GM10248 (cell line): Measurements from ENCODE around the gene HJURP.

Experiments
- CTCF ChIA-PET: fragments of 300-600 bp; sonication (Branson Sonifier 250); formaldehyde crosslinking; extraction: SDS; loops from one replicate; lab custom pipeline; 2021; ENCODE audit warnings: antibody characterized with exemption; lab: Yijun Ruan, JAX
- POLR2A ChIA-PET: fragments of 350-650 bp; sonication (Branson Sonifier 250); formaldehyde crosslinking; extraction: SDS; loops from one replicate; lab custom pipeline; 2020; ENCODE audit warnings: antibody characterized with exemption; lab: Yijun Ruan, JAX
- DNase-seq: peaks from one replicate; pipeline ENCODE4 v3.0.0; 2012; ENCODE audit errors: extremely low spot score
- CTCF ChIP-seq: IDR thresholded peaks from 2 replicates; pipeline ENCODE4 v1.5.1; 2012; ENCODE audit warnings: mild to moderate bottlenecking, low read depth; ENCODE audit errors: extremely low read depth, missing control alignments, control extremely low read depth

The HJURP gene

DNA sequence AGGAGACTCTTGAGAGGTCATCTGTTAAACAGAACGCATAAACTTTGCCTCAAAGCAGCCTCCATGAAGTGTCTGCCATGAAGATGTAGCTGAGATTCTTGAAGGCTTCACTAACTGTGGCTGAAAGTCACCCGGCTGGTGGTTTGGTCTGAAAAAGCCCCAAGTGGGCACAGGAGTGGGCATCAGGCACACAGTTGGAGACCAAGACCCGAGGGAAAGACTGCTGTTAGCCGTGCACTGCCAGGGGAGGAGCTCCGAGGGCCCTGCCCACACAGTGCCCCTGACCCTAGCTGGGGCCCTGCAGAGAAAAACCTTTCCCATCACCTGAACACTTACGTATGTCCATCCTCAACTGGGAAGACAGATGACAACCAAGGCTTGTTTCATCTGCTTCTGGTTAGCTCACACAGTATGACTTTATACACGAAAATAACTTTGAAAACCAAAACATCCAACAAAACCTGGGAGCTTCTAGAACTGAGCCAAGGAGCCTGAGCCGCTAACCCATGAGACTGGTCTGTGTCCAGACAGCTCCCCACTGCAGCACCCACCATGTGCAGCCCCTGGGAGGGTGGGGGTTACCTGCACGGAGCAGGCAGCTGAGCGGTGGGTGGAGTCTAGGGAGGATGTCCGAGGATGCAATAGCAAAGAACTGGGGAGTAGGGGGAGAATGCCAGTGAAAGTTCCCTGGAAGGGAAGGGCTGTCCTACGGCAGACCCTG, 15.4 kb downstream of the HJURP start:
- POLR2A ChIA-PET = no interaction called here

GRCh38 chr2:233838251-233838650, 16.1 kb downstream of the HJURP start:
- CTCF ChIA-PET = interaction anchor here (2.2 kb wide), 1 partner anchor 19 kb away, joined by 10 read pairs; no protein-coding TSS in a partner anchor
- DNase-seq = no peak
- POLR2A ChIA-PET = no interaction called here
- no peak for TF ChIP-seq CTCF

More for the DNA sequence above, 15.4 kb downstream of the HJURP start:
- DNase-seq = no peak
- TF ChIP-seq CTCF = no peak
- CTCF ChIA-PET = interaction anchor here (2.2 kb wide), 1 partner anchor 18 kb away, joined by 10 read pairs; no protein-coding TSS in a partner anchor

- TF ChIP-seq CTCF = no peak
- no peak for DNase-seq
- POLR2A ChIA-PET = no interaction called here
- CTCF ChIA-PET = interaction anchor here (2.2 kb wide), 1 partner anchor 19 kb away, joined by 10 read pairs; no protein-coding TSS in a partner anchor
These were observed 16.6 kb downstream of the HJURP start for GRCh38 chr2:233837694-233838229.

- no peak for TF ChIP-seq CTCF
These were observed 18.0 kb downstream of the HJURP start for GRCh38 chr2:233836359-233836758.

DNA sequence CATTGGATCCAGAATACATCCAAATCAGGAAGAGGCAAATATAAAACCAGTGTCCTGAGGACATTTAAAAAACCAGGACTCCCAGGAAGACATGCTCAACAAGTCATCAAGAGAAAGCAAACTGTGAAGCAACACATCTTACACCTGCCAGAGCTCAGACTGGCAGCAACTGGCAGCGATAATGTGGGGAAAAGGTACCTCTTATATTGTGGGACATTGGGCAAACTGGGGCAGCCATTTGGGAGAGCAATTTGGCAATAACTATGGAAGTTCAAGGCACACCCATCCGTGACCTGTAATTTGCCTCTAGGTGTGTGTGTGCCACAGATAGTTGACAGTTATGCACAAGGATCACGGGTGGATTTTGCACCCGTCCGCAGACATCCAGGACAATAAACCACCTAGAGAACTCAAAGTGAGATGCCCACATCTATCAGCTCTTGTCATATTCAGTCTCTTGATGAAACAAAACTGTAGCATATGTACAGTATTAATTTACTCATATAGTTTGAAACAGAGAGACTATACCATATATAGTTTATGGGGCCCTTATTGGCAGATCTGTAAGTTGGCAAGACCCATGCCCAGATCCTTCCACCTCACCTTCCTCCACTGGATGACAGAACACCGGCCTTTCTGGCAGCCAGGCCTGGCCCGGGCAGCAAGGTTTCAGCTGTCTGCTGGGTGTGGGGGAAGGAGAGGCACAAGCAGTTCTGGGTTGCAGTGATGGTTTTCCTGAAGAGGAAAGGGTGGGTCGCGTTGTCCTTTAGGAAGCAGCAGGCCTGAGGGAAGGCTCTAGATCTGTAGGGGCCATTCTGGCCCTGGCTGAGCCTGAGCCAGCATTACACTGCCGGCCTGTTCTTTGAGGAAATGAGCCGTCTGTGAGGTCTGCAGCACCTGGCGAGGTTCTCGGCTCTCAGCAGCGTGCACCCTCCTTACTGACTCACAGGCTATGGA, 18.8 kb downstream of the HJURP start:
- TF ChIP-seq CTCF = no peak
- ChIA-PET CTCF (no interaction called here), POLR2A (no interaction called here)

More at GRCh38 chr2:233836359-233836758, 18.0 kb downstream of the HJURP start:
- no peak for DNase-seq
- POLR2A ChIA-PET = no interaction called here
- CTCF ChIA-PET = no interaction called here

DNA sequence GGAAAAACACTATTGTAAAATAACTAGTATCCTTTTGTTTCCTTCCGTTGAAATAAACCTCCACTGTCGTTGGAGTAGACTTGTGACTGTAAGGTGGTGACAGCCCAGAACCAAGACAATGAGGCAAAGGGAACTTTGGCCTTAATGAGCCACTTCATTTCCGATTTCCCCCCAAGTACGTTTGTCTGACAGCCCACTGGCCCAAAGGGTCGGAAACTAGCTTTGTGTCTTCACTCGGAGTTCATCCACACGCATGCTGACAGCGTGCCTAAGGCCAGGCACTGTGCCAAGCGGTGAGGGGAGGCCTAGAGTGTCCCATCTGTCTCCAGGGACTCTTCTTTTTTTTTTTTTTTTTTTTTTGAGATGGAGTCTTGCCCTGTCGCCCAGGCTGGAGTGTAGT, 21.0 kb downstream of the HJURP start:
- TF ChIP-seq CTCF = no peak
- DNase-seq = no peak
- ChIA-PET POLR2A (no interaction called here), CTCF (interaction anchor here (1.1 to 1.4 kb wide), 2 partner anchors 9 to 24 kb away, joined by 3 to 4 read pairs; no protein-coding TSS in a partner anchor)

More for the DNA sequence above, 18.8 kb downstream of the HJURP start:
- DNase-seq = no peak
